Loucy (cell line): Measurements from ENCODE around the gene JDP2.

Source experiments
- EZH2phosphoT487 ChIP-seq: fragments of 200-600 bp; IDR thresholded peaks from 2 replicates; pipeline ENCODE4 v1.6.1; 2018; ENCODE audit warnings: antibody characterized with exemption, mild to moderate bottlenecking, moderate library complexity, borderline replicate concordance
- TF ChIP-seq, protein P1 (sequence below): fragments of 200-600 bp; sonication (generic); conservative IDR thresholded peaks from 2 replicates; pipeline ENCODE4 v1.5.1; 2014; ENCODE audit warnings: mild to moderate bottlenecking, antibody characterized with exemption, low read length

- TF ChIP-seq, protein P1, sequence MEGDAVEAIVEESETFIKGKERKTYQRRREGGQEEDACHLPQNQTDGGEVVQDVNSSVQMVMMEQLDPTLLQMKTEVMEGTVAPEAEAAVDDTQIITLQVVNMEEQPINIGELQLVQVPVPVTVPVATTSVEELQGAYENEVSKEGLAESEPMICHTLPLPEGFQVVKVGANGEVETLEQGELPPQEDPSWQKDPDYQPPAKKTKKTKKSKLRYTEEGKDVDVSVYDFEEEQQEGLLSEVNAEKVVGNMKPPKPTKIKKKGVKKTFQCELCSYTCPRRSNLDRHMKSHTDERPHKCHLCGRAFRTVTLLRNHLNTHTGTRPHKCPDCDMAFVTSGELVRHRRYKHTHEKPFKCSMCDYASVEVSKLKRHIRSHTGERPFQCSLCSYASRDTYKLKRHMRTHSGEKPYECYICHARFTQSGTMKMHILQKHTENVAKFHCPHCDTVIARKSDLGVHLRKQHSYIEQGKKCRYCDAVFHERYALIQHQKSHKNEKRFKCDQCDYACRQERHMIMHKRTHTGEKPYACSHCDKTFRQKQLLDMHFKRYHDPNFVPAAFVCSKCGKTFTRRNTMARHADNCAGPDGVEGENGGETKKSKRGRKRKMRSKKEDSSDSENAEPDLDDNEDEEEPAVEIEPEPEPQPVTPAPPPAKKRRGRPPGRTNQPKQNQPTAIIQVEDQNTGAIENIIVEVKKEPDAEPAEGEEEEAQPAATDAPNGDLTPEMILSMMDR = no peak
- no peak for TF ChIP-seq EZH2phosphoT487
Observed at GRCh38 chr14:75464626-75465025, 36.8 kb downstream of the JDP2 start.
